IPS-15b (cell line): ENCODE measurements around the gene SAXO2.
"Not testable (repeated sequence)": the region's sequence is repeated elsewhere in the genome, so short reads cannot be mapped to it uniquely, and the experiment has no call there.

ENCODE experiments used
- H3K27me3 ChIP-seq: one replicate; pipeline ENCODE4 v1.6.1; 2013; ENCODE audit warnings: low read length; ENCODE audit not compliant: control insufficient read depth, insufficient read depth
- H3K36me3 ChIP-seq: one replicate; pipeline ENCODE4 v1.6.1; 2013; ENCODE audit warnings: low read length; ENCODE audit not compliant: control insufficient read depth, insufficient read depth
- H3K4me1 ChIP-seq: one replicate; pipeline ENCODE4 v1.6.1; 2013; ENCODE audit warnings: mild to moderate bottlenecking, low read length; ENCODE audit not compliant: control insufficient read depth, insufficient read depth
- H3K4me3 ChIP-seq: one replicate; pipeline ENCODE4 v1.5.1; 2013; ENCODE audit warnings: low read depth, low read length
- H3K9ac ChIP-seq: one replicate; pipeline ENCODE4 v1.6.1; 2013; ENCODE audit warnings: low read depth, mild to moderate bottlenecking, low read length
- H3K9me3 ChIP-seq: one replicate; pipeline ENCODE4 v1.6.1; 2013; ENCODE audit warnings: mild to moderate bottlenecking, low read length; ENCODE audit not compliant: control insufficient read depth, insufficient read depth

SAXO2 gene

DNA sequence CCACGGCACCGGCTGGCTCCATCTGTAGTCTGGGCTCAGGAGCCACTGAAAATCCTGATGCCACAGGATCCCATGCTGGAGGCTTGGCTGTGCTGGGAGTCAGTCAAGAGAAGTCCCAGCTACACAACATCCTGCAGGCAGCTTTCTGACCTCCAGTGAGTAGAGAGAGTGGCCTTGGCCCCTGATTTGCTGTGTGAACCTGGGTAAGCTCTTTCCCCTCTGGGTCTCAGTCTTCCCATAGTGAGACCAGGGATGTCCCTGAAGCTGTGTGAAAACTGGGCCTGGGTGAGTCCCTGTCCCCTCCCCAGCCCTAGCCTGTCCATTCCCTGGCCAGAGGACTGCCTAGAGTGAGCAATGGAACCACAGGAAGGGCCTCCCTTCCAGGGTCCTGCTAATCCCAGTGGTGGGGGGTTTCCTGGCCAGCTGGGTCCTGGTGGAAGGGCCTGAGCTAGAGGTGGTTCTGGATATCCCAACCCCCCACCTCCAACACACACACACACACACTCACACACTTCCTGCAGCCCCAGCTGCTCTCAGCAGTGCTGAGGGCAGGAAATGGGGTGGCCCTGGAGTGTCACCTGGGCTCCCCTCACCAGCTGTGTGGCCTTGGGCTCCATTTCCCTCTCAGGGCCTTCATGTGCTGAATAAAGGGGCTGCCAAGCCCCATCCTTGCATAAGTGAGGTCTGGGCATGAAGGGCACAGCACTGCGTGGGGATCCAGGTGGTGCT lies 69.1 kb downstream of the SAXO2 start:
- not testable (repeated sequence) for H3K36me3 ChIP-seq, H3K4me1 ChIP-seq, H3K27me3 ChIP-seq, H3K9me3 ChIP-seq, H3K9ac ChIP-seq, H3K4me3 ChIP-seq

DNA sequence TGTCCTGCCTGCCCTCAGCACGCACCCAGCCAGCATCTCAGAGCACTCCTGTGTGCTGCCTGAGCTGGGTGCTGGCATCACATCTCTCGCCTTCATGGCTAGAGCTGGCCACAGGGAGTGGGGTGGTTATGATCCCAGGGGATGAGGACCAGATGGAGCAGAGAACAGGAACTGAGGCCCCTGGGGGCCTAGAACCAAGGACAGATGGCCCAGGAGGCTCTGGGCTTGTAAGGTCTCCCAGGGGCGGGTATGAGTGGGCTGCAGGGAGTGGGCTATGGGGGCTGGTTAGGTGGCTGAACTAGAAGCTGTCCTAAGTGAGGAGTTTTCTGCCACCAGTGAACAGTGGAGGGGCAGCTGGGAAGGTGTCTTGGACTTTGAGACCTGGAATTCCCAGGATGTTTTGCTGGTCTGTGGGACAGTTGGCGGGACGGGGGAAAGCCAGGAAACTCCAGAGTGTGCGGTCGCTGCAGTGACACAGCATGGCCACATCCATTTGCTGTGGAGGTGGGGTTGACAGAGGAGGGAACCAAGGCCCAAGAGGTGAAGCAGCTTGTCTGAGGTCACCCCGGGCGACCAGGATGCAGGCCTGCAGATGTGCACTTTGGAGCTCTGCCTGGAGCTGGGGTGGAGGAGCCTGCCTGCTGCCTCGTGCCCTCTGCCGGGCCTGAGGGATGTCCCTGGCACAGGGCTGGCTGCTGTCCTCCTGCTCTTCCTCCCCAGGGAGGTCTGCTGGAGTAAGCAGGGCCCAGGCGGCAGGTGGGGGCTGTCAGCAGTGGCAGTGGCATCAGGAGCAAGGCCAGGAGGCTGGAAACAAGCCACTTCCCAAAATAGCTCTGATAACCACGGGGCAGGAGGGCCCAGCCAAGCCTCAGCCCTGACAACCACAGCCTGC lies 70.3 kb downstream of the SAXO2 start:
- H3K4me3 ChIP-seq, H3K9me3 ChIP-seq, H3K36me3 ChIP-seq, H3K27me3 ChIP-seq, H3K4me1 ChIP-seq, H3K9ac ChIP-seq: not testable (repeated sequence)

DNA sequence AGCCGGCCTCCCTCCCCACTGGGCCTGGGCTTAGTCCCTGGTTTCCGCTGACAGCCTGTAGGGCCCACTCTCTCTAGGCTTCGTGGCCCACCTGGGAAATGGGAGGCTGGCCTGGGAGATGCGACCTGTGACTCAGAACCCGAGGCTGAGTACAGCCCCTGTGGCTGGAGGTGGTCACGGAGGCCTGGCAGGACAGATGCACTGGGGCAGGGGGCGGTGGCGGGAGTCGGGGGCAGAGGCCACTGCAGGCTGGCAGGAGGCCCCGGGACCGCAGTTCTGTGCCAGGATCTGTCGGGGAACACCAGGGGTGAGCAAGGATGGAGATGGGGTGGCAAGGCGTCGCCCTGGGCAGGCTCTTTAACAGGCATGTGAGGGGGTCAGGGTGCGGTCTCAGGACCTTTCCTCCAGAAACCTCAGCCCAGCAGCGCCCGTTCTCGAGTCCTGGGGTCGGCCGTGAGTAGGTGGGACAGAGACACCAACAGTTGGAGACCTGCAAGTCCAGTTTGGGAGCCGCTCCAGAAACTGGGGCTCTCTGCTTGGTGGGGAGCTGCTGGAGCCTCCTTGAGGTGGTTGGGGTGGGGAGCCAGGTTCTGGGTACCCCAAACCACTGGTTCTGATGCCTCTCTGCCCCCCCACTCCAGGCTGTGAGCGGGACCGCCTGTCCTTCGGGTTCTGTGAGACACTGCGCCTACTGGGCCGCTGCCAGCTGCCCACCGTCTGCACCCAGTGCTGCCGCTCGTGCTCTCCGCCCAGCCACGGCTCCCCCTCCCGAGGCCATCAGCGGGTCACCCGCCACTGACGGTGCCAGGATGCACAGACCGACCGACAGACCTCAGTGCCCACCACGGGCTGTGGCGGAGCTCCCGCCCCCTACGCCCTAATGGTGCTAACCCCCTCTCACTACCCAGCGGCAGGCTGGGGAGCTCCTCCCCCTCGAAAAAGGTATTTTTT lies 71.3 kb downstream of the SAXO2 start:
- H3K27me3 ChIP-seq, H3K4me3 ChIP-seq, H3K4me1 ChIP-seq, H3K9me3 ChIP-seq, H3K9ac ChIP-seq, H3K36me3 ChIP-seq: not testable (repeated sequence)
